Neural cell (in vitro differentiated cells): ENCODE measurements around the gene CTH. TPM values are rescaled to one million over a fixed set of nuclear protein-coding genes. Genes with fewer than 3 reads are reported as not detected.
"Not testable (repeated sequence)": the region's sequence is repeated elsewhere in the genome, so short reads cannot be mapped to it uniquely, and the experiment has no call there.

ENCODE experiments used
- H2AFZ ChIP-seq: fragments of 200-600, 300-800 bp; sonication (generic), shearing (Covaris generic); 2 replicates; pipeline ENCODE4 v1.6.0; 2014; ENCODE audit warnings: low read depth, mild to moderate bottlenecking, antibody characterized with exemption, low read length, moderate library complexity
- H3F3A ChIP-seq: fragments of 200-600 bp; shearing (Covaris generic); 2 replicates; pipeline ENCODE4 v1.6.1; 2016; ENCODE audit warnings: mild to moderate bottlenecking, moderate library complexity, mixed read lengths, antibody characterized with exemption, low read length; ENCODE audit not compliant: insufficient read depth, poor library complexity, severe bottlenecking
- H3K27ac ChIP-seq: fragments of 200-600, 300-800 bp; sonication (generic), shearing (Covaris generic); 2 replicates; pipeline ENCODE4 v1.5.1; 2014; ENCODE audit warnings: mild to moderate bottlenecking, low read length, moderate library complexity
- H3K27me3 ChIP-seq: fragments of 300-800, 200-600 bp; sonication (generic), shearing (Covaris generic); 2 replicates; pipeline ENCODE4 v1.6.0; 2014; ENCODE audit warnings: mild to moderate bottlenecking, low read depth, low read length, moderate library complexity; ENCODE audit not compliant: insufficient read depth
- H3K36me3 ChIP-seq: fragments of 300-800, 200-600 bp; sonication (generic), shearing (Covaris generic); 2 replicates; pipeline ENCODE4 v1.5.1; 2014; ENCODE audit warnings: mild to moderate bottlenecking, antibody characterized with exemption, low read length, moderate library complexity; ENCODE audit not compliant: insufficient read depth
- H3K4me2 ChIP-seq: fragments of 300-800, 200-600 bp; sonication (generic), shearing (Covaris generic); 2 replicates; pipeline ENCODE4 v1.6.0; 2014; ENCODE audit warnings: mild to moderate bottlenecking, low read length
- H3K4me3 ChIP-seq: fragments of 300-800, 200-600 bp; sonication (generic), shearing (Covaris generic); 2 replicates; pipeline ENCODE4 v1.5.1; 2014; ENCODE audit warnings: mild to moderate bottlenecking, low read length, moderate library complexity
- H3K79me2 ChIP-seq: fragments of 200-600 bp; shearing (Covaris generic); replicated peaks from 2 replicates; pipeline ENCODE4 v1.6.0; 2014; ENCODE audit warnings: mild to moderate bottlenecking, low read length, moderate library complexity; ENCODE audit not compliant: insufficient read depth
- H3K9ac ChIP-seq: fragments of 300-800, 200-600 bp; sonication (generic), shearing (Covaris generic); 2 replicates; pipeline ENCODE4 v1.6.1; 2016; ENCODE audit warnings: mild to moderate bottlenecking, low read length, mixed read lengths
- H3K9me2 ChIP-seq: fragments of 200-600 bp; shearing (Covaris generic); 2 replicates; pipeline ENCODE4 v1.6.1; 2016; ENCODE audit warnings: mild to moderate bottlenecking, low read length, mixed read lengths; ENCODE audit not compliant: insufficient read depth
- H3K9me3 ChIP-seq: fragments of 200-600, 300-800 bp; sonication (generic), shearing (Covaris generic); 2 replicates; pipeline ENCODE4 v1.6.1; 2016; ENCODE audit warnings: mild to moderate bottlenecking, mixed run types, low read length, moderate library complexity, mixed read lengths
- H4K20me1 ChIP-seq: fragments of 200-600 bp; shearing (Covaris generic); 2 replicates; pipeline ENCODE4 v1.6.1; 2016; ENCODE audit warnings: mild to moderate bottlenecking, mixed run types; ENCODE audit not compliant: insufficient read depth
- CTCF ChIP-seq: fragments of 450-650 bp; IDR thresholded peaks from 2 replicates; pipeline ENCODE4 v1.5.1; 2014; ENCODE audit warnings: antibody characterized with exemption, mild to moderate bottlenecking, moderate library complexity; ENCODE audit not compliant: poor library complexity, severe bottlenecking
- EP300 ChIP-seq: fragments of 450-650 bp; conservative IDR thresholded peaks from 2 replicates; pipeline ENCODE4 v1.6.1; 2014; ENCODE audit warnings: antibody characterized with exemption, mild to moderate bottlenecking, moderate library complexity; ENCODE audit not compliant: poor library complexity, severe bottlenecking
- EZH2 ChIP-seq: fragments of 200-600, 300-800 bp; shearing (Covaris generic), sonication (generic); IDR thresholded peaks from 2 replicates; pipeline ENCODE4 v1.6.1; 2014; ENCODE audit warnings: antibody characterized with exemption, low read length, borderline replicate concordance, mild to moderate bottlenecking; ENCODE audit not compliant: insufficient read depth, poor library complexity, severe bottlenecking
- MXI1 ChIP-seq: fragments of 450-650 bp; conservative IDR thresholded peaks from 2 replicates; pipeline ENCODE4 v1.6.1; 2014; ENCODE audit warnings: antibody characterized with exemption, mild to moderate bottlenecking; ENCODE audit not compliant: poor library complexity, severe bottlenecking
- POLR2AphosphoS5 ChIP-seq: IDR thresholded peaks from 2 replicates; pipeline ENCODE4 v1.6.1; 2012
- RAD21 ChIP-seq: fragments of 450-650 bp; conservative IDR thresholded peaks from 2 replicates; pipeline ENCODE4 v1.6.1; 2014; ENCODE audit warnings: antibody characterized with exemption, mild to moderate bottlenecking, moderate library complexity
- REST ChIP-seq: IDR thresholded peaks from 2 replicates; pipeline ENCODE4 v1.6.1; 2012; ENCODE audit warnings: borderline replicate concordance
- SMC3 ChIP-seq: fragments of 450-650 bp; conservative IDR thresholded peaks from 2 replicates; pipeline ENCODE4 v1.6.1; 2014; ENCODE audit warnings: antibody characterized with exemption, mild to moderate bottlenecking, moderate library complexity; ENCODE audit not compliant: poor library complexity
- TAF1 ChIP-seq: IDR thresholded peaks from 2 replicates; pipeline ENCODE4 v1.6.1; 2012; ENCODE audit warnings: low read depth
- polyA plus RNA-seq: library from polyadenylated mRNA; depleted of rRNA; stranded (reverse); fragments of >200 nt; gene quantifications from 2 replicates; pipeline ENCODE4 v1.2.3, GENCODE V29; 2014

CTH gene
- polyA plus RNA-seq, 1 donor from 2014 or later = 10.0 TPM

- Histone ChIP-seq H3K4me2 (no peak overlapping the region), H2AFZ (no peak overlapping the region), H3K9me3 (no peaks in the 10 kb centered on the region), H3K9ac (no peak overlapping the region), H3K27ac (no peak overlapping the region), H3F3A (no peaks in the 10 kb centered on the region), H4K20me1 (no peaks in the 10 kb centered on the region), H3K9me2 (peaks cover 3% of the 10 kb centered on the region), H3K27me3 (no peaks in the 10 kb centered on the region), H3K4me3 (no peak overlapping the region), H3K79me2 (no peaks in the 10 kb centered on the region), H3K36me3 (no peaks in the 10 kb centered on the region)
- TF ChIP-seq POLR2AphosphoS5 (no peak), MXI1 (no peak), RAD21 (no peak), REST (no peak), TAF1 (no peak), SMC3 (no peak)
These were observed 48.6 kb downstream of the CTH start for GRCh38 chr1:70459496-70460225.

- not testable (repeated sequence) for H3K4me2 ChIP-seq, H2AFZ ChIP-seq
These were observed 50.0 kb downstream of the CTH start for GRCh38 chr1:70460740-70461713.

GRCh38 chr1:70462611-70463010 is 51.5 kb downstream of the CTH start:
- H3K9me2 ChIP-seq = peaks cover 3% of the 10 kb centered on the region
- no peak overlapping the region for H3K27ac ChIP-seq
- no peak for TF ChIP-seq CTCF
- no peak for TF ChIP-seq REST
- TF ChIP-seq TAF1 = no peak
- TF ChIP-seq SMC3 = no peak
- TF ChIP-seq EZH2 = no peak
- TF ChIP-seq EP300 = no peak
- no peak for TF ChIP-seq MXI1
- no peak for TF ChIP-seq RAD21
- no peak for TF ChIP-seq POLR2AphosphoS5
- H3F3A ChIP-seq = no peaks in the 10 kb centered on the region
- no peak overlapping the region for H2AFZ ChIP-seq
- H3K9ac ChIP-seq = no peak overlapping the region
- no peaks in the 10 kb centered on the region for H3K27me3 ChIP-seq
- H4K20me1 ChIP-seq = no peaks in the 10 kb centered on the region
- H3K4me2 ChIP-seq = no peak overlapping the region
- H3K4me3 ChIP-seq = no peak overlapping the region
- no peaks in the 10 kb centered on the region for H3K79me2 ChIP-seq
- no peaks in the 10 kb centered on the region for H3K9me3 ChIP-seq
- no peaks in the 10 kb centered on the region for H3K36me3 ChIP-seq

More at GRCh38 chr1:70460740-70461713, 50.0 kb downstream of the CTH start:
- not testable (repeated sequence) for H3K9ac ChIP-seq, H3K36me3 ChIP-seq, H3K79me2 ChIP-seq, H3F3A ChIP-seq, H3K9me2 ChIP-seq, H3K4me3 ChIP-seq, H4K20me1 ChIP-seq, H3K27me3 ChIP-seq, H3K27ac ChIP-seq, H3K9me3 ChIP-seq
